ENCODE data around the gene BAIAP2. TPM values are rescaled to one million over a fixed set of nuclear protein-coding genes. Genes with fewer than 3 reads are reported as not detected.

BAIAP2 gene
- total and polyA plus RNA-seq, 8 donors: 4.7 to 16.4 (median 11.1) TPM

DNA sequence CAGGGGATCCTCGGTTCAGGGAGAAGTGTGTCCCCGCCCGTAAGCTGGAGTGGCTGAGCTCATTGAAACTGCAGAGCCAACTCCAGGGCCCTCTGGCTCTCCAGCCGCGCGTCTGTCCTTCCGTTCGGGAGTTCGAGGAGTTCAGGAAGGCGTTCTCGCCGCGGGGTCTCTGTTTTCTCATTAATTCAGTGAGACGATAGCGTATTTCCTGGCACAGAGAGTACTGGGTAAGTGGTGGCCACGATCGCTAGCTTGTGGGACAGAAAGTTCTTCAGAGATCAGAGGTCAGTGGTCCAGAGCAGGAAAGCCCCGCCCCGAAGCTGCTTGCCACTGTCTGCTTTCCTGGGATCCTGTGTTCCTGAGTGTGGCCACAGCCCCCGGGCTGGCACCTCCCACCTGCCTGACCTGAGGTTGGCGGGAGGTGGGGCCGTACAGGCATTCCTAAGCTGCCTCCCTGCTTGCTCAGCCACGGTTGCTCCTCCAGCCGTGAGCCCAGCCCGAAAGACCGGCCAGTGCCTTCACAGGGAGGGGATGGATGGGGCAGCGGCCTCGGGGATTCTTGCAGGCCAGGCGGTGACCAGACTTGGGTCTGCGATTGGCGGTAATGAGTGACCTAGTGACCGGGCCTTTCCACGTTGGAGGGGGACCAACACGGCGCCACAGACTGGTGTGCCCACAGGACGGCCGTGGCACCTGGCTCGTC, 8.9 kb downstream of the BAIAP2 start:
- H3K4me1 ChIP-seq: peaks cover 0 to 7% (median 3%) of the 10 kb centered on the region in 3 donors
- TF ChIP-seq CTCF (IDR thresholded peaks at IDR 0.05): no peak
- 73 to 76% methylated on average over 35 to 38 of the region's 38 CpGs for whole genome bisulfite sequencing, 2 donors
- intact Hi-C loops (cut with DNase I): no loop called here
- H3K4me3 ChIP-seq: no peak overlapping the region
- peak; percentile 14 to 50 (median 30) for ATAC-seq
- H3K9me3 ChIP-seq: no peaks in the 10 kb centered on the region
- no peak for DNase-seq
- peak overlapping the region in 2 of 4 donors; percentile 24 to 55 for H3K27ac ChIP-seq
- H3K36me3 ChIP-seq: no peaks in the 10 kb centered on the region
- FAIRE-seq: no peak
- H3K27me3 ChIP-seq: no peaks in the 10 kb centered on the region

GRCh38 chr17:81044428-81044763, 9.4 kb downstream of the BAIAP2 start:
- Histone ChIP-seq H3K27ac (peak overlapping the region in 2 of 4 donors; percentile 24 to 55), H3K9me3 (no peaks in the 10 kb centered on the region), H3K4me1 (peaks cover 0 to 5% (median 0%) of the 10 kb centered on the region in 3 donors), H3K36me3 (no peaks in the 10 kb centered on the region), H3K27me3 (no peaks in the 10 kb centered on the region), H3K4me3 (no peak overlapping the region)
- WGBS, 2 donors: 78 to 81% methylated on average over 14 of the region's 14 CpGs
- no peak for TF ChIP-seq CTCF (IDR thresholded peaks at IDR 0.05)
- no peak for ATAC-seq
- no peak for FAIRE-seq
- intact Hi-C loops (cut with DNase I): no loop called here
- no peak for DNase-seq

GRCh38 chr17:81044764-81045589, 10.0 kb downstream of the BAIAP2 start:
- no peak for TF ChIP-seq CTCF (IDR thresholded peaks at IDR 0.05)
- H3K9me3 ChIP-seq: no peaks in the 10 kb centered on the region
- 51 to 56% methylated on average over 28 of the region's 28 CpGs for WGBS, 2 donors
- no peaks in the 10 kb centered on the region for H3K27me3 ChIP-seq
- peak in 5 of 6 donors; percentile 45 to 85 (median 56) for DNase-seq
- intact Hi-C loops (cut with DNase I): no loop called here
- no peak for FAIRE-seq
- H3K27ac ChIP-seq: peak overlapping the region in 3 of 4 donors; percentile 2 to 55 (median 24)
- H3K4me1 ChIP-seq: peaks cover 0 to 5% (median 0%) of the 10 kb centered on the region in 3 donors
- peak; percentile 43 to 59 (median 55) for ATAC-seq
- no peak overlapping the region for H3K4me3 ChIP-seq
- H3K36me3 ChIP-seq: no peaks in the 10 kb centered on the region

DNA sequence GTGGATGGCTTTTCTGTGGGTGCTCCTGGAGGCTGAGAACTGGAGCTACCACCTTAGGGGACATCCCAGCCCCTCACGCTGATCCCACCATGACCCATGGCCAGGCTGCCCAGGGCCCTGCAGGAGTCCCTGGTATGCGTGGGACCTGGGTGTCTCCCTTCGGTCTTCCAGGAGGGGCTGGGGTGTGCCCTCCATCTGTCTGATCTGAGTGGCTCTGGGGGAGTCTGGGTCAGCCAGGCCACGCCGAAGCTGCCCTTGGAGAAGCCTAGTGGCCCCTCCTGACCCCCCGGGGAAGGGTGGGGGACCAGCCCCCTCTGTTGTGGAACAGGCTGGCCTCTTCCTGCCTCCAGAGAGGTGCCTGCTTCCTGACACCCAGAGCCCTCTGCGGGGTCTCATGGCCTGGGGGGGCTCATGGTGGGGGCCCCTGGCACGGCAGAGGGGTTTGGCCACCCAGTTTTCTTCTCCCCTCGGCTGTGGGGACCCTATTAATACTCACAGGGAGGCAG, 10.7 kb downstream of the BAIAP2 start:
- Histone ChIP-seq H3K4me3 (no peak overlapping the region), H3K27ac (peak overlapping the region in 2 of 4 donors; percentile 2 to 24), H3K36me3 (no peaks in the 10 kb centered on the region), H3K4me1 (peaks cover 0 to 5% (median 0%) of the 10 kb centered on the region in 3 donors), H3K27me3 (no peaks in the 10 kb centered on the region), H3K9me3 (no peaks in the 10 kb centered on the region)
- TF ChIP-seq CTCF (IDR thresholded peaks at IDR 0.05): no peak
- WGBS, 2 donors: 72 to 74% methylated on average over 8 to 9 of the region's 9 CpGs
- intact Hi-C loops (cut with DNase I): no loop called here
- no peak for FAIRE-seq
- DNase-seq: no peak
- ATAC-seq: no peak
